K562 (cell line): Measurements from ENCODE around the gene USP24.

Experiments used
- DMBX1 ChIP-seq: fragments of 250-450 bp; sonication (Bioruptor Pico); IDR thresholded peaks from 2 replicates; pipeline ENCODE4 v1.8.0; 2022; ENCODE audit warnings: inconsistent platforms, mild to moderate bottlenecking, moderate library complexity, borderline replicate concordance
- POLR2A ChIP-seq: fragments of 450-650 bp; conservative IDR thresholded peaks from 2 replicates; pipeline ENCODE4 v1.6.1; 2016
- ZNF384 ChIP-seq: IDR thresholded peaks from 2 replicates; pipeline ENCODE4 v1.6.1; 2012; ENCODE audit warnings: low read depth, low read length, improper control_type of control experiment
- TF ChIP-seq, protein P1 (sequence below): sonication (generic); formaldehyde crosslinking; IDR thresholded peaks from 2 replicates; pipeline ENCODE4 v1.8.0; 2023; ENCODE audit warnings: mild to moderate bottlenecking, missing genetic modification reagents

DNA sequence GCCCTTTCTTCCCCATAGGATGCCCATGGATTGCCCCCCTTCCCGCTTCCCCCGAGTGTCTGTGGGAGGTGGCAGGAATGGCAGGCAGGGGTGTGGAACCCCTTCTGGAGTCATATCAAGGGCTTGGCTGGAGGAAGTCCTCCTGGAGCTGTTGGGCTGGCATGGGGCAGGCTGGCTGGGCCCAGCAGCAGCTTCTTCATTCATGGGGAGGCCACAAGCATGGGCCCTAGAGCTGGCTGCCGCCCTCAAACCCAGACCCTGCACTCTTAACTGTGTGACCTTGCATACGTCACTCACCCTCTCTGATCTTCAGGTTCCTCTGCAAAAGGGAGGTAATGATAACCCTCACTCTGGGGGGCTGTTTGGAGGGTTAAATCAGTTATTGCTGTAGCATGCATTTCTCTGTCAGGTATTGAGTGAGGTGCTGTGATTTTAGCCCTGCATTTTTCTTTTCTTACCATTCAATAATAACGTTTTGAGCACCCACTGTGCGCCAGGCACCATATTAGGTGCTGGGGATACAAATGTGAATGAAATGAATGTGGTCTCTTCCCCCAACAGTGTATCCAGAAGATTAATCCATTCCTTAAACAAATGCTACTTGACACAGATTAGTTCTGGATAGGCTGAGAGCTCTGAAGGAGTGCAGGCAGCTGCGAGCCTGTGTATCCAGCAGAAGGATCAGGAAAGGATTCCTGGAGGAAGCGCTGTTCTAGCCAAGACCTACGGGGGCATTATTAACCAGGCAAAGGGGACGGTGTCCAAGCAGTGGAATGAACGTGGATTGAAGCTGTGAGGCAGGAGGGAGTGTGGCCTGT, 166.5 kb downstream of the USP24 start:
- no peak for TF ChIP-seq ZNF384
- no peak for TF ChIP-seq POLR2A
- TF ChIP-seq, protein P1, sequence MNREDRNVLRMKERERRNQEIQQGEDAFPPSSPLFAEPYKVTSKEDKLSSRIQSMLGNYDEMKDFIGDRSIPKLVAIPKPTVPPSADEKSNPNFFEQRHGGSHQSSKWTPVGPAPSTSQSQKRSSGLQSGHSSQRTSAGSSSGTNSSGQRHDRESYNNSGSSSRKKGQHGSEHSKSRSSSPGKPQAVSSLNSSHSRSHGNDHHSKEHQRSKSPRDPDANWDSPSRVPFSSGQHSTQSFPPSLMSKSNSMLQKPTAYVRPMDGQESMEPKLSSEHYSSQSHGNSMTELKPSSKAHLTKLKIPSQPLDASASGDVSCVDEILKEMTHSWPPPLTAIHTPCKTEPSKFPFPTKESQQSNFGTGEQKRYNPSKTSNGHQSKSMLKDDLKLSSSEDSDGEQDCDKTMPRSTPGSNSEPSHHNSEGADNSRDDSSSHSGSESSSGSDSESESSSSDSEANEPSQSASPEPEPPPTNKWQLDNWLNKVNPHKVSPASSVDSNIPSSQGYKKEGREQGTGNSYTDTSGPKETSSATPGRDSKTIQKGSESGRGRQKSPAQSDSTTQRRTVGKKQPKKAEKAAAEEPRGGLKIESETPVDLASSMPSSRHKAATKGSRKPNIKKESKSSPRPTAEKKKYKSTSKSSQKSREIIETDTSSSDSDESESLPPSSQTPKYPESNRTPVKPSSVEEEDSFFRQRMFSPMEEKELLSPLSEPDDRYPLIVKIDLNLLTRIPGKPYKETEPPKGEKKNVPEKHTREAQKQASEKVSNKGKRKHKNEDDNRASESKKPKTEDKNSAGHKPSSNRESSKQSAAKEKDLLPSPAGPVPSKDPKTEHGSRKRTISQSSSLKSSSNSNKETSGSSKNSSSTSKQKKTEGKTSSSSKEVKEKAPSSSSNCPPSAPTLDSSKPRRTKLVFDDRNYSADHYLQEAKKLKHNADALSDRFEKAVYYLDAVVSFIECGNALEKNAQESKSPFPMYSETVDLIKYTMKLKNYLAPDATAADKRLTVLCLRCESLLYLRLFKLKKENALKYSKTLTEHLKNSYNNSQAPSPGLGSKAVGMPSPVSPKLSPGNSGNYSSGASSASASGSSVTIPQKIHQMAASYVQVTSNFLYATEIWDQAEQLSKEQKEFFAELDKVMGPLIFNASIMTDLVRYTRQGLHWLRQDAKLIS (CRISPR knock-in tag) = no peak
- no peak for TF ChIP-seq DMBX1 (CRISPR knock-in tag)
